PC-9 (cell line): ENCODE results near the gene FOXG1.

Experiments used
- CTCF ChIP-seq: fragments of 200-600 bp; sonication (generic); conservative IDR thresholded peaks from 2 replicates; pipeline ENCODE4 v1.6.1; 2017; ENCODE audit warnings: mixed run types, antibody characterized with exemption, mild to moderate bottlenecking, moderate library complexity
- EZH2 ChIP-seq: fragments of 200-600 bp; sonication (generic); IDR thresholded peaks from 2 replicates; pipeline ENCODE4 v1.8.0; 2017; ENCODE audit warnings: antibody characterized with exemption, low read depth

DNA sequence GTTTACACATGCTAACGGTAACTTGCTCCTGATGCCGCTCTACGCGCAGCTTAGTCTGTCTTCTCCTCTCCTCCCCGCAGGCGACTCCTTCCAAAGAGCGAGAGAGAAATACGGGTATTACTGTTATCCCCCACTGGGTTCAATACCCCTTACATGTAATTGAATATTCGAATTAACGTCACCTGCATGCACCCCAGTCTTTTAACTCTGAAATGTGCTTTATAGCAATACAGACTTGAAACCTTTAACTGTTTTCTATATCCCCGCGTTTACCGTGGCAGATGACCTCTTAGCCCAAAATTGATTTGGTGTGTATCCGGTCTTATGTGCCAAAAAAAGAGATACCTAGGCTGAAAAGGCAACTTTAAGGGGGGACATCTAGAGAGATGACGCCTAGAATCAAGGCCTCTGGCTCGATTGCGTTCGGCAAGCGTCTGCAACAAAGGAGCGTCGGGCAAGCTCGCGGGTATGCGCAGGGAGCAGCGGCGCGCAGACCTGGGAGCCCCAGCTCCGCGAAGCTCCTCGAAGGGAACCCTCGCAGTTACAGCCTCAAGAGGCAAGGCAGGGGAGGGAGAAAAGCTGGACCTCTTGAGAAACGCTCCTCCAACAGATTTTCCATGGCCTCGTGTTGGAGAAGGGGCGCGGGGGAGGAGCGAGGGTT is 6.8 kb upstream of the FOXG1 start:
- no peak for TF ChIP-seq CTCF
- TF ChIP-seq EZH2 = no peak
